HG02571 (cell line): Measurements from ENCODE around the gene TMEM121.

ENCODE experiments used
- ATAC-seq: cut with Tn5 transposase; IDR thresholded peaks from one replicate; pipeline ENCODE4 v1.9.1; 2021; ENCODE audit warnings: mild to moderate bottlenecking, moderate library complexity; ENCODE audit not compliant: unreplicated experiment

Gene TMEM121

DNA sequence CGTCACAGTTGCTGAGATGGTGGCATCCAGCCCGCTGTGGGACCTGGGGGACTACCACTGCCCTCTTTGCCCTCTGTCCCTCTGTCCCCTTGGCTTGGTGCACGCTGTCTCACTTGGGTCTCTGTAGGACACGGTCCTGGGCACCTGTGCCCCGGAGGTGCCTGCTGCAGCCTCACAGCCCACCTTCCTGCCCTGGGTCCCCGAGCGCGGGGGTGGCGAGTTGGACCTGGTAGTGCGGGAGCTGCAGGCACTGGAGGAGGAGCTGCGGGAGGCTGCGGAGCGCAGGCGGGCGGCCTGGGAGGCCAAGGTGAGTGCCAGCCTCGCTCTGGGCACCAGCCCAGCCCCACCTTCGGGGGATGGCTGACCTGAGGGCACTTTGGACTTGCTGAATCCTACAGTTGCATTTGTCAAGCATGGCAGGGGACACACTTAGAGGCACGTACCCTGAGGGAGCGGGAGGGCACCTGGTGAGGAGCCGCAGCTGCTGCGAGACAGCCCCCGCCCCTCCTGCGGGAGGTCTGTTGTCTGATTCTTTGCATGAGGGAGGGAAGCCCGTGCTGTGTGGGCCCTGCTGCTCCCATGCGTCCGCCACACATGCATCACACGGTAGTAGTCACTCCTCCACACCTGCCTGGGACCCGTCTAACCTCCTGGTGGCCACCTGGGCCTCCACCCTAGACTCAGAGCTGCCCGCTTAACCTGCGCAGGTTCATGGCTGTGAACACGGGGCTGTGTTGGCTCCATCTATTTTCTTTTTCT, 28.5 kb upstream of the TMEM121 start:
- ATAC-seq, result no peak

DNA sequence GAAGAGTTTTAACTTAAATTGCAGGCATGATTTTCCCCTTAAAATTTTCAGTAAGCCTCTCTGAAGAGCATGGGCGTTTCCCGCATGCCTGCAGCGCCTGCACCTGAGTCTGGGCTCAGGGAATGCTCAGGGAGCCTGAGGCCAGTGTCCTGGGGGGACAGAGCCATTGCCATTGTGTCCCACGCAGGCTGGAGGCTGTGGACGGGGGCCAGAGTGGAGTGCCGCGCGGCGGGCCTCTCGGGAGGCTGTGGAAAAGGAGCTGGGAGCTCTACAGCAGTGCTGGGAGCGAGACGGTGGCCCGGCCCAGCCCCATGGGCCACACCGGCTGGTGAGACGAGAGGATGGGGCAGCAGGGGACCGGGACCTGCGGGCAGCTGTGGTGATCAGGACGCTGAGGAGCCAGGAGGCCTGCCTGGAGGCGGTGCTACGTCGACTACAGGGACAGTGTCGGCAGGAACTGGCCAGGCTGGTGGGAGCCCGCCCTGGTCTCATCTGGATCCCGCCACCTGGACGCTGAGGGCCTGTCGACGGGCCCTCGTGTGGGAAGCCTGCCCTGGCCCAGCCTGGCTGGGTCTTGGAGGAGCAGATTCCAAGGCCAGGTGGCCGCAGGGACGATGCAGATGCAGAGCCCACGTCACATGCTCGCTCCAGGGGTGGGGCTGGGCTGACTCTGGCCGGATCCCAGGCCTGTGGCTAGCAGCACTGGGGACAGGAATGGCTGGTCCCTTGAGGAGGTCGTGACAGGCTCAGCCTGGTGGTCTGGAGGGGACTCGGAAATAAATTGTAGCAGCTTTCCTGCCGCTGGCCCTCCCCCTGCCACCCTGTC, 27.7 kb upstream of the TMEM121 start:
- no peak for ATAC-seq

DNA sequence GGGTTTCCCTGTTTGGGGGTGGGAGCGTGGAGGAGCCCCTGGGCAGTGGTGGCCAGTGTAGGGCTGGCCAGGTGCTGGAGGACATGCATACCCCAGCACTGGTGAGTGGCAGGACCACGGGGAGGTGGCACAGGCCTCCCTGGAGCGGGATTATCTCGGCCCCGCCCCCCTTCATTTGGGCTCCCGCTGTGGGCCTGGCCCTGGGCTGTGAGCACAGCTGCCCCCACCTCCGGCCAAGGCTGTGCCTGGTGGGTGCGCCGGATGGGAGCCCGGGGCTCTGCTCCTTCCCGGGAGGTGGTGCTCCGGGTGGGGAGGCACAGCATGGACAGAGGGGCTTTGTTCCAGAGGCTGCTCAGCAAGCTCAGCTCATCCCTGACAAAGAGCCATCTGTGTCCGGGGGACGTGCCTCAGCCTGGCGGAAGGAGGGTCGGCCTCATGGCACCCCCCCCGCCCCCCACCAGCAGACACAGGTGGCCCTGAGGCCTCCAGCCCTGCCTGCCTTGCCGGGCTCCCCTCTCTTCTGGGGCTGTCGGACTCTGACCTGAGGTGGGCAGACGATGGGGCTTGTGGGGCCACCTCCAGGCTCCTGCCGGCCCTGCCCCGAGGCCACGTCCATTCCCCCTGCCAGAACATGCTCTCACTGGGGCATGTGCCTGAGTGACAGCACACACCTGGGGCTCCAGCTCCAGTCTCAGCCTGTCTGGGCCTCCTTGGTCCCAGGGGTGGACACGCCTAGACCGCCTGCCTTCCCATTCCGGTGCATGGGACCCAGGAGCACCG, 26.9 kb upstream of the TMEM121 start:
- ATAC-seq, result no peak

DNA sequence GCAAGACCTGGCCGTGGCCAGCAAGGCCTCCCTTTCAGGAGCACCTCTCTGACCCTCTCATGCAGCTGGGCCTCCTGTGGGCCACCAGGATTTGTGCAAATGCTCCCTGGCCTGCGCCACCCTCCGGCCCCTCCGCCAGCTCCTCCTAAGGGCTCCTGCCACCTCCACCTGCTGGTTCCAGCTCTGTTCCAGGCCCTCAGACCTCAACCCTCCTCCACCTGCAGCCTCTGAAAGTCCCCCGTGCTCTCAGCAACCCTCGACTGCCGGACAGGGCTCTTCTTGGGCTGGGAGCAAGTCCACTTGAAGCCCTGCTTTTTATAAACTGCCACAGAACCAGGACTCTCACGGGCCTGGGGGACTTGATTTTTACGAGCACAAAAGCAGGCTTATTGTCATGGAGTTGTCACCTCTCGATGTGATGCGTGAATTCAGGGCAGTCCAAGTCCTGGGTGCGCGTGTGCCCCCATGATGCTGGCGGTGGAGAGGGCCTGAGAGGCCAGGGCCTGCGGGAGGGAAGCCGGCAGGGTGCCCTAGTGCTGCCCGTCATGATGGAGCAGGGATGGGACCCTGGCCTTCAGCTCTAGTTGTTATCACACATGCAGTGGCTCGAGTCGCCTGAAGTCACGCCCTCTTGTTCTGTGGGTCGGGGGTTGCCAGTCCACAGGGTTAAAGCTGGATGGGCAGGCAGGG, 26.2 kb upstream of the TMEM121 start:
- no peak for ATAC-seq

DNA sequence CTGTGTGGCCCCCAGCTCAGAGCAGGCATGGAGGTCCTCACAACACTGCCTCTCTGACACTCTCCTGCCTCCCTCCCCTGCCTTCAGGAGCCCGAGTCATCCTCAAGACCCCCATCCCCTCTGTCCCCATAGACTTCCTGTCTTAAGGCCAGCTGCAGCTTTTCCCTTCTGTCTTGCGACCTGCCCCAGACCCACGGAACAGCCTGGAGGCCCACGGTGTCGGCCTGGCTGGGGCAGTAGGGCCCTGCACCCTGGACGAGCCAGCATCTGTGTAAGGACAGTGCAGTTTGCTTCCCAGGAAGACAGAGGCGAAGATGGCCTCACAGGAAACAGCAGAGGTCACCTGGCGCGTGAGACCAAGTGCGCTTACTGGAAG, 25.7 kb upstream of the TMEM121 start:
- ATAC-seq, result no peak

DNA sequence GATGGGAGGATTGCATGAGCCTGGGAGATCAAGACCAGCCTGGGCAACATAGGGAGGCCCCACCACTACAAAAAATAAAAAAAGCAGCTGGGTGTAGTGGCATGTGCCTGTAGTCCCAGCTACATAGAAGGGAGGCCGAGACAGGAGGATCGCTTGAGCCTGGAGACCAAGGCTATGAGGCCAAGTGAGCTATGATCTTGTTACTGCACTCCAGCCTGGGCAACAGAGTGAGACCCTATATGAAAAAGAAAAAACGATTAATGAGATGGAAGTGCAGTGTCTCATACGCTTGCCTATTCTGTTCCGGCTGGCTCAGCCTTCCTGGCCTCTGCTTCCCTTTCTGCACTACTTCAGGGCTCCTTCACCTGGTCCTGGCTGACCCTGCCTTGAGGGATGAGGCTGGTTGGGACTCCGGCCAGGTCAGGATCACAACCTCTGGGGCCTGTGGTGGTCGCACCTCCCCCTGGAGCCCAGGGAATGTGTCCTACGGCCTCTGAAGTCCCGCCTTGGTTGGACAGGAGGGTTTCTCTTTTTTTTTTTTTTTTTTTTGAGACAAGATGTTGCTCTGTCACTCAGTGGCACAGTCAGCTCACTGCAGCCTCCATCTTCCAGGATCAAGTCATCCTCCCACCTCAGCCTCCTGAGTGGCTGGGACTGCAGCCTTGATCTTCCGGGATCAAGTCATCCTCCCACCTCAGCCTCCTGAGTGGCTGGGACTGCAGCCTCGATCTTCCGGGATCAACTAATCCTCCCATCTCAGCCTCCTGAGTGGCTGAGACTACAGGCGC, 24.7 kb upstream of the TMEM121 start:
- no peak for ATAC-seq

DNA sequence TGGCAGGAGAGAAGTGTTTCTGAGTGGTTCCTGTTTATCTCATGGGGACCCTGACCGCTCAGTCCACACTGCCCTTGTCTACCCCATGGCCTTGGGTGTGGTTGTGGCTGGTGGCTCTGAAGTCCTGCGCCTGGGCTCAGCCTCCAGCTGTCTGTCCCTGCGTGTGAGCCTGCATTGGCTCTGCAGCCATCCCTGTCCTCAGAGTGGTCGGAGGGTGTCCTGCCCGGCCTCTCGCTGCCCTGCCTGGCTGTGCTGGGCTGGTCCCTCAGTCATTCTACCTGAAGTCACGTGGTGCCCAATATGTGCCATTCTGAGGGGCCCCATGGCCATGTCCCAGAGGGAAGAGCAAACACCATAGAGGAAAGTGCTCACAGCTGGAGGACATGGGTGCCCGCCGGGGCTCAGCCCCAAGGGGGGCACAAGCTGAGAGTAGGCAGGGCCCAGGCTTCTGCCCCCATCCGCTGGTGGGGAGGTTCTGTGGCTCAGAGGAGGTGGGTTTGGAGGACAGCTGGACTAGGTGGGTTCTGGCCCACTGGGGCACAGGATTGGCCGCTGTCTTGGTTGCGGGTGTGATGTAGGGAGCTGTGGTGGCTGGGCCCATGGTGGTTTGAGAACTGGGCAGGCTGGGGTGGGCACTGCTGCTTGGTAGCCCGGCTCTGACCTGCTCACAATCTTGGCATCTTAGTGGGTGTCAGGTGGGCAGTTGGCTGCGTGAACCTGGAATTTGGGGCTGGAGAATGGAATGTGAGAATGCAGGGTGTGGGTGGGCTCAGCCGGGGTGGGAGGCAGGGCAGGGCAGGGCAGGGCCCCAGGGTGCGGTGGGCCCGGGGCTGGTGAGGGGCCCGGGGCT, 23.7 kb upstream of the TMEM121 start:
- ATAC-seq, result no peak

DNA sequence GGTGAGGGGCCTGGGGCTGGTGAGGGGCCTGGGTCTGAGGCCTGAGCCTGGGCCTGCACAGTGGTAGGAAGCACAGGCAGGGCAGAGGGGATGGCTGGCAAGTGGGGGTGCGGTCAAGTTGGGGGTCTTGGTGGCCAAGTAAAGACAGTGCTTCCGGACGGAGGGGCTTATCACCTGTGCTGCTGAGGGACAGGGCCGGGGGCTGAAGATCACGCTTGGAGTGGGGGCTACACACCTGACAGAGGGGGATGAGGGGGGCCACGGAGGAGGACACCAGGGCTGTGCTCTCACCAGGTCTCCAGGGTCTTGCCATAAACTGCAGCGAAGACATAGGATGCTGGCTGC, 23.1 kb upstream of the TMEM121 start:
- no peak for ATAC-seq

DNA sequence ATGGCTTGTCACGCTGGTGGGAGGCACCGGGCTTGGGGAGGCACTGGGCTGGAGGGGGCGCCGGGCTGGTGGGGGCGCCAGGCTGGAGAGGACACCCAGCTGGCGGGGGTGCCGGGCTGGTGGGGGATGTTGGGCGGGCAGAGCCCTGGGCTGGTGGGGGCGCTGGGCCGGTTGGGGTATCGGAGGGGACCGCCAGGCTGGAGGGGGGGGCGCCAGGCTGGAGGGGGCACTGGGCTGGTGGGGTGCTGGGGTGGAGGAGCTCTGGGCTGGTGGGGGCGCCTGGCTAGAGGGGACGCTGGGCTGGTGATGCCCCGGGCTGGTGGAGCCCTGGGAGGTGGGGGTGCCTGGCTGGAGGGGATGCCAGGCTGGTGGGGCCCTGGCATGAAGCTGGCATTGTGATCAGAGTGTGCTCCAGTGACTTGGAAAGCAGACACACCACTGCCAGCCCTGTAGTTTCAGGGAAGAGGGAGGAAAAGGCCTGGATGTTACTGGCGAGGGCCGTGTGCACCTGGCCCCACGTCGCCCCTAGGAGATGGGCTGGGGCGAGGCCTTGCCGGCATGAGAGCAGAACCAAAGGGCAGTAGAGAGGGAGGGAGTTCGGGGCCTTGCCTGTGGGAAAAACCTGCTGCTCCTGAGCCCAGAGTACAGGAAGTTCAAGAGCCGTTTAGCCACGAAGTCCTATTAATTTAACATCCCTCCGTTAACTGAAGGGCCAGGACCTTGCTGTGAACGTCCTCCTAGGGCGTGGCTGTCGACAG, 22.3 kb upstream of the TMEM121 start:
- ATAC-seq, result no peak

DNA sequence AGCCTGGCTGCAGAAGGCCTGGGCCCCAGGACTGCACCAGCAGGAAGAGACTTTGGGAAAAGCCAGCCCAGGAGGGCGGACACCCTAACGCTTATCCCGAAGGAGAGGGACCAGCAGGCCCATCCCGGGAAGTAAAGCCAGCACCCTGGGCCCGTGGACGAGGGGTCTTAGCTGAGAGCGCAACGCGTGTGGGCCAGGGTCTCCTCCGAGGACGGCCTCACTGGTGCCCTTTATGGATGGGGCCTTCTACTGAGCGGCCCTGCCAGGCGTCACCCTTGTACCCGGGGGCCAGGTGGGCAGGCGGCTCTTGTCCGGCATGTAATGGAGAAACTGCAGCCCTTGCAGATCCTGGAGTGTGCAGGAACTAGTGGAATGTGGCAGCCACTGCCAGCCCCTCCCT, 21.3 kb upstream of the TMEM121 start:
- ATAC-seq, result no peak

DNA sequence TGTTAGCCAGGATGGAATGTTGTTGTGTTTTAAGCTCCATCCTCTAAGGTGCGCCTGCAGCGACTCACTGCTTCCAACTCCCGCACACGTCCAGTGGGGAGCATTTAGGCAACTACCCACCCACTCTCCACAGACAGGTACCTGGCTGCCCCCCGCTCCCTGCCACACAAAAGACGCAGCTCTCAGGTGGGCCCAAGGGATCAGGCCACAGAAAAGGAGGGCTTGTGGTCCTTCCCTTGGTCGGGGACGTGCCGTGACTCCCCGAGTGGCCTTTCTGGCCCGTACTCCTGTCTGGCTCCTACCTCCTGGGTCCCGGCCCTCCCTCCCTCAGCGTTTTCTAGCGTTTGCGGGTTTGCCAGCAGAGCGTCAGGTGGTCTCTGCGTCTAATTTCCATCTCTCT, 19.1 kb upstream of the TMEM121 start:
- ATAC-seq, result no peak

DNA sequence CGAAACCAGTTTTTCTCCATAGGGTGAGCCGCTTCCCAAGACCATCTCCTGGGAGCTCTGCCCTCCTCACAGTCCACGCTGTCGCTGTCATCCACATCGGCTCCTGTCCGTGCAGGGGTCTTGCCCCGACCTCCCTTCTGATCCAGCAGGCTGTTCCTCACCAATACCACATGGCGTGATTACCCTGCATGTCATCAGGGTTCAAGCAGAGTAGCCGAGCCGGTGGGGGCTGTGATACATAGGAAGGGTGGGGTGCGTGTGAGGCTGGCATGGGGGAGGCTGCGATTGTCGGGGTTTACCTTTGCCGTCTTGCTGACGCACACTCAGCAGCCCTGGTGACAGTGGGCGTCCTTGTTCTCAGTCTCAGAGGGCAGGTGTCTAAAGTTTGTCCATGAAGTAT, 18.3 kb upstream of the TMEM121 start:
- ATAC-seq, result no peak

DNA sequence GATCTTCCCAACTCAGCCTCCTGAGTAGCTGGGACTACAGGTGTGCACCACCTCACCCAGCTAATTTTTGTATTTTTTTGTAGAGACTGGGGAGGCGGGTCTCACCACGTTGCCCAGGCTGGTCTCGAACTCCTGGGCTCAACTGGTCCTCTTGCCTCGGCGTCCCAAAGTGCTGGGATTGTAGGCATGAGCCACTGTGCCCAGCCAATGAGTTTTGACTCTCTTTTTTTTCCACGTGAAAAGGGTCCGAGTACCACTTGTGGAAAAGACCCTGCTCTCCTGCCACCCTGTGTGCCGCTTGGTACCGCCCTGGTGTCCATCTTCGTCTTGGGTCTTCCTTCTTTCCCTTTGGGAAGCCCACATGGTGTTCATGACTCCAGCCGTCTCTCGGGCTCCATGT, 17.8 kb upstream of the TMEM121 start:
- ATAC-seq, result no peak

DNA sequence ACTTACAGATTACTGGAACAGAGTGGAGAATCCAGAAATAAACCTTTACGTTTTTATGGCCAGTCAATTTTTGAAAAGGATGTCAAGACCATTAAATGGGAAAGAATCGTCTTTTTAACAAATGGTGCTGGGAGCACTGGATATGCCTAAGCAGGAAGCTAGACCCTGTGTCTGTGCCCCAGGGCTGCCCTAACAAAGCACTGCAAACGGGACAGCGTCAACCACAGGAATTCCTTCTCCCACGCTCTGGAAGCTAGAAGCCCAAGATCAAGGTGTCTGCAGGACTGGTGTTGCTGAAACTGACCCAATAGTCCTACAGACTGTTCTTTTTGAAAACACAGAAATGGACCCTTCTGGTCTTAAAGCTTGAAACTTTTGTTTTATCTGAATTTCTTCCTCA, 9.3 kb upstream of the TMEM121 start:
- no peak for ATAC-seq

DNA sequence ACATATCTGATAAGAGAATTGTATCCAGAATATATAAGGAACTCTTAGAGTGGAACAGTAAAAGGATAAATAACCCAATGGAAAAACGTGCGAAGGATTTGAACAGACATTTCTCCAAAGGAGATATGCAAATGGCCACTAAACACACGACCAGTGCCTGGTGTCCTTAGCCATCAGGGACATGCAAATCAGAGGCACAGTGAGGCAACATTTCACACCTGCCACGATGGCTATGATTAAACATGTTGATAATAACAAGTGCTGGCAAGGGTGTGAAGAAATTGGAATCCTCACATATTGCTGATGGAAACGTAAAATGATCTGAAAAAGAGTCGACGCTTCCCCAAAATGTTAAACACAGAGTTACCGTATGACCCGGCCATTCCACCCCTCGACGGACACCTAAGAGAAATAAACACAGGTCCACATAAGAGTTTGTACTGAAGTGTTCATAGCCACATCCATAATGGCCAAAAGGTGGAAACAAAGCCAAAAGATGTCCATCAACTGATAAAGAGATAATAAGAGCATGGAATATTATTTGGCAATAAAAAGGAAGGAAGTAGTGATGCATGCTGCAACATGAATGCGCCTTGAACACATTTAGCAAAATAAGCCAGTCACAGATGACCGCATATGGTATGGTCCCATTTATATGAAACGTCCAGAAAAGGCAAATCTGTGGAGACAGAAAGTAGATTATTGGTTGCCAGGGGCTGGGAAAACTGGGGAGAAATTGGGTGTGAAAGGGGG, 6.3 kb upstream of the TMEM121 start:
- ATAC-seq, result no peak

DNA sequence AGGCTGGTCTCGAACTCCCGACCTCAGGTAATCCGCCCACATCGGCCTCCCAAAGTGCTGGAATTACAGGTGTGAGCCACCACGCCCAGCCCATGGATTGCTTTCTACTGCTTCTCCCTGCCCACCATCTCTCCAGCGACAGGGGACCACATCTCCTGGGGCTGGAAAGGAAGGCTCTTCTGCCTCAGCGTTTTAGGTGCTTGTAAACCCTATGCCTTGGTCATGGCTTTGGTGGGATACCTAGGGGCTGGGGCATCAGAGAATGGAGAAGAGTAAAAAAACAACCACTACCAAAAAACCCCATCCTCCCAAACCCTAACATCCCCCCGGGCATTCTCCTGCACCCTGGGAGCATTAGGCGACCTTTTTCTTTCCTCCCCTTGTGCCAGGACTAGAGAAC, 1.1 kb upstream of the TMEM121 start:
- ATAC-seq, result no peak

DNA sequence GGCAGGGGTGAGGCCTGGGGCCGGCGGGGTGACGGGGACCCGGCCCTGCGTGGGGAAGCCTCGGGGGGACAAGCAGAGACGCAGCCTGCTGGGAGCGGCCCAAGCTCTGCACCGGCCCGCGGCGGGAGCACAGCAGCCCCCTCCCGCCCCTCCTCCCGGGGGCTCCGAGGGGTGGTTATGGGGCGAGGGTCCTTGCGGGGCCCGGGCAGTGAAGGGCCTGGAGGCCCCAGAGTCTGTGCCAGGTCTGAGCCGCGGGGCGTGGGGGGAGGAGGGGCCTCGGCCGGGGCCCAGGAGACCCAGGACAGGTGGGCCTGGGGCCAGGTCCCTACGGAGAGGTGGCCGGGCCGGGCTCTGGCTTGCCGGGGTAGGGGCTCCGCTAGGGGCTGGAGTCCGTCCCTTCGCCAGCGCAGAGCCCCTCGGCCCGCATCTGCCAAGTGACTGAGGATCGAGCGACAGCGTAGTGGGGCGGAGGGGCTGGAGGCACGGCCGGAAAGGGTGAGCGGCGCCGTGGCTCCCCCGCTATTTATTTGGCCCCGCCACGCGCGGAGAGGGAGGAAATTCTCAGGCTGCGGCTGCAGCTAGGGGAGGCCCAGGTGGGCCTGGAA, 495 bp downstream of the TMEM121 start:
- ATAC-seq, result no peak

DNA sequence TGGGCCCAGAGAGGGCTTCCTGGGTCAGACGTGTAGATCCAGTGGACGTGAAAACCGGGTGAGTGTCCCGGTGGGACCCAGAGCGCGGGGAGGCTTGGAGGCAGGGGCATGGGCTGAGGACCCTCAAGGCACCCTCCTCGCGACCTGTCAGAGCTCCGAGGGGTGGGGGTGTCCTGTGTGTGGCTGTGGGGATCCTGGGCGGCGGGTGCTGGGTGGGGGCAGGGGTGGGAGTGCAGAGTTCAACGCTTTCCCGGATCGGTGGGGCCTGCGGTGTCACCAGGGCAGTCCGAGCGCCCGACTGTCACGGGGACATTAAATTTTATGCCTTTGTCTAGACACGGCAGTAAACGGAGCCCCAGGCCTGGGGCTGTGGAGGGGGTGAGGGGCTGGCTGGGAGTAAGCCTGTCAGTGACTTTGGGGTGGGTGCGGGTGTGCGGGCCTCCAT, 1.0 kb downstream of the TMEM121 start:
- ATAC-seq, result no peak
